Cardiac septum (tissue), 1 donor: ENCODE measurements around the gene MRGPRF. TPM values are rescaled to one million over a fixed set of nuclear protein-coding genes. Genes with fewer than 3 reads are reported as not detected.

Experiments
- DNase-seq: peaks from one replicate; pipeline ENCODE4 v3.0.0-alpha.2; 2020; ENCODE audit warnings: low spot score
- intact Hi-C: fragments of 100-400 bp; cut with DNase I; formaldehyde crosslinking; loops from one replicate; pipeline ENCODE4 v1.14.0; 2022
- long read RNA-seq: library from polyadenylated mRNA; unstranded; transcript quantifications from one replicate; pipeline ENCODE4 v2.0.0, GENCODE V29; 2021
- total RNA-seq: library from RNA; stranded (reverse); fragmentation: NEBNext Ultra II Directional; extraction: Animal tissue kit (Norgen Biotek cat#: 25700); gene quantifications from one replicate; pipeline ENCODE4 v1.2.1, GENCODE V29; 2021
- donor health status: DM: no; HTN: no; CAD: no.

The MRGPRF gene
- 2.3 TPM for total RNA-seq
- long read RNA-seq, partial matches to known transcripts, result 0 of 2 reads
- long read RNA-seq, other reads (novel, unspliced or antisense), result 0 of 2 reads

GRCh38 chr11:69013009-69013951 lies at the start of gene MRGPRF:
TSS of gene MRGPRF (minus strand) at chr11:69013246. CDS start at chr11:69009901, 3,345 bp downstream.
- intact Hi-C loops, result no loop called here
- DNase-seq, result peak; percentile 83

- intact Hi-C loops, result no loop called here
Measured at GRCh38 chr11:69062169-69062855, 49.3 kb upstream of the MRGPRF start.

GRCh38 chr11:69061713-69062053 lies 48.6 kb upstream of the MRGPRF start:
- DNase-seq, result no peak
- intact Hi-C loops, result no loop called here

More at GRCh38 chr11:69062169-69062855, 49.3 kb upstream of the MRGPRF start:
- no peak for DNase-seq

- DNase-seq, result no peak
- intact Hi-C loops, result no loop called here
Measured at GRCh38 chr11:69060806-69061712, 48.0 kb upstream of the MRGPRF start.

GRCh38 chr11:69059985-69060384 lies 46.9 kb upstream of the MRGPRF start:
- DNase-seq, result no peak
- intact Hi-C loops, result no loop called here

- DNase-seq, result no peak
- intact Hi-C loops, result no loop called here
Measured at GRCh38 chr11:69059429-69059828, 46.4 kb upstream of the MRGPRF start.

- intact Hi-C loops, result no loop called here
- no peak for DNase-seq
Measured at GRCh38 chr11:69058511-69059270, 45.6 kb upstream of the MRGPRF start.

GRCh38 chr11:69057801-69058200 lies 44.8 kb upstream of the MRGPRF start:
- intact Hi-C loops, result no loop called here
- DNase-seq, result no peak

- DNase-seq, result no peak
Measured at GRCh38 chr11:69057236-69057635, 44.2 kb upstream of the MRGPRF start.

GRCh38 chr11:69055598-69056516 lies 42.8 kb upstream of the MRGPRF start:
- intact Hi-C loops, result no loop called here
- no peak for DNase-seq

More at GRCh38 chr11:69057236-69057635, 44.2 kb upstream of the MRGPRF start:
- intact Hi-C loops, result no loop called here

GRCh38 chr11:69055212-69055586 lies 42.2 kb upstream of the MRGPRF start:
- intact Hi-C loops, result no loop called here
- no peak for DNase-seq

GRCh38 chr11:69054397-69055211 lies 41.6 kb upstream of the MRGPRF start:
- no peak for DNase-seq
- intact Hi-C loops, result no loop called here

- intact Hi-C loops, result no loop called here
- DNase-seq, result no peak
Measured at GRCh38 chr11:69053546-69054396, 40.7 kb upstream of the MRGPRF start.

GRCh38 chr11:69053169-69053477 lies 40.1 kb upstream of the MRGPRF start:
- intact Hi-C loops, result no loop called here
- DNase-seq, result no peak

GRCh38 chr11:69052343-69053168 lies 39.5 kb upstream of the MRGPRF start:
- intact Hi-C loops, result no loop called here
- no peak for DNase-seq
